GM23338 (cell line): ENCODE data around the gene CPB1.

Source experiments
- CREB1 ChIP-seq: fragments of 250-450 bp; sonication (Bioruptor Pico); IDR thresholded peaks from 2 replicates; pipeline ENCODE4 v1.5.0; 2020; ENCODE audit warnings: low read depth, mild to moderate bottlenecking, moderate library complexity
- ETS1 ChIP-seq: IDR thresholded peaks from 2 replicates; pipeline ENCODE4 v1.6.1; 2016; ENCODE audit warnings: antibody characterized with exemption
- EZH2 ChIP-seq: fragments of 200-600 bp; sonication (generic); IDR thresholded peaks from one replicate; pipeline ENCODE4 v1.8.0; 2017; ENCODE audit warnings: antibody characterized with exemption, mild to moderate bottlenecking, low read depth; ENCODE audit not compliant: unreplicated experiment
- EZH2phosphoT487 ChIP-seq: fragments of 200-600 bp; sonication (generic); IDR thresholded peaks from one replicate; pipeline ENCODE4 v1.8.1; 2018; ENCODE audit warnings: antibody characterized with exemption; ENCODE audit not compliant: unreplicated experiment
- JUNB ChIP-seq: IDR thresholded peaks from one replicate; pipeline ENCODE4 v1.6.1; 2016; ENCODE audit warnings: antibody characterized with exemption; ENCODE audit not compliant: unreplicated experiment
- NANOG ChIP-seq: IDR thresholded peaks from 2 replicates; pipeline ENCODE4 v1.6.1; 2016; ENCODE audit warnings: antibody characterized with exemption, borderline replicate concordance
- POLR2AphosphoS5 ChIP-seq: IDR thresholded peaks from 2 replicates; pipeline ENCODE4 v1.6.1; 2016; ENCODE audit warnings: antibody characterized with exemption, low read depth
- REST ChIP-seq: IDR thresholded peaks from one replicate; pipeline ENCODE4 v1.6.1; 2018; ENCODE audit warnings: antibody characterized with exemption; ENCODE audit not compliant: unreplicated experiment
- ZNF114 ChIP-seq: fragments of 250-450 bp; sonication (Bioruptor Pico); IDR thresholded peaks from 2 replicates; pipeline ENCODE4 v1.5.0; 2020; ENCODE audit warnings: mild to moderate bottlenecking, moderate library complexity
- ZNF331 ChIP-seq: fragments of 250-450 bp; sonication (Bioruptor Pico); IDR thresholded peaks from 2 replicates; pipeline ENCODE4 v1.5.0; 2020; ENCODE audit warnings: low read depth, mild to moderate bottlenecking, moderate library complexity
- ZNF462 ChIP-seq: fragments of 250-450 bp; sonication (Bioruptor Pico); IDR thresholded peaks from 2 replicates; pipeline ENCODE4 v1.5.0; 2020; ENCODE audit warnings: mild to moderate bottlenecking, moderate library complexity
- TF ChIP-seq, protein P1 (sequence below), 2 experiments: fragments of 200-600 bp in 1 of 2; sonication (generic) in 1 of 2; conservative IDR thresholded peaks; 2 replicates each; pipeline versions ENCODE4 v1.5.1 to v1.6.1; 2016 to 2017; ENCODE audit warnings: antibody characterized with exemption in 2 of 2, low read depth in 2 of 2, mild to moderate bottlenecking in 2 of 2, moderate library complexity in 1 of 2

- TF ChIP-seq, protein P1, sequence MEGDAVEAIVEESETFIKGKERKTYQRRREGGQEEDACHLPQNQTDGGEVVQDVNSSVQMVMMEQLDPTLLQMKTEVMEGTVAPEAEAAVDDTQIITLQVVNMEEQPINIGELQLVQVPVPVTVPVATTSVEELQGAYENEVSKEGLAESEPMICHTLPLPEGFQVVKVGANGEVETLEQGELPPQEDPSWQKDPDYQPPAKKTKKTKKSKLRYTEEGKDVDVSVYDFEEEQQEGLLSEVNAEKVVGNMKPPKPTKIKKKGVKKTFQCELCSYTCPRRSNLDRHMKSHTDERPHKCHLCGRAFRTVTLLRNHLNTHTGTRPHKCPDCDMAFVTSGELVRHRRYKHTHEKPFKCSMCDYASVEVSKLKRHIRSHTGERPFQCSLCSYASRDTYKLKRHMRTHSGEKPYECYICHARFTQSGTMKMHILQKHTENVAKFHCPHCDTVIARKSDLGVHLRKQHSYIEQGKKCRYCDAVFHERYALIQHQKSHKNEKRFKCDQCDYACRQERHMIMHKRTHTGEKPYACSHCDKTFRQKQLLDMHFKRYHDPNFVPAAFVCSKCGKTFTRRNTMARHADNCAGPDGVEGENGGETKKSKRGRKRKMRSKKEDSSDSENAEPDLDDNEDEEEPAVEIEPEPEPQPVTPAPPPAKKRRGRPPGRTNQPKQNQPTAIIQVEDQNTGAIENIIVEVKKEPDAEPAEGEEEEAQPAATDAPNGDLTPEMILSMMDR (conservative IDR thresholded peaks at IDR 0.05; ENCODE audit: low read depth in 2 of 2) = no peak
- no peak for TF ChIP-seq REST
- no peak for TF ChIP-seq EZH2
- TF ChIP-seq POLR2AphosphoS5 = no peak
- TF ChIP-seq EZH2phosphoT487 = no peak
- TF ChIP-seq CREB1 (CRISPR knock-in tag) = no peak
- TF ChIP-seq ZNF114 (CRISPR knock-in tag) = no peak
- TF ChIP-seq JUNB = no peak
- TF ChIP-seq ZNF462 (CRISPR knock-in tag) = no peak
- no peak for TF ChIP-seq ETS1
- no peak for TF ChIP-seq ZNF331 (CRISPR knock-in tag)
- TF ChIP-seq NANOG = no peak
These were observed 76.3 kb downstream of the CPB1 start for GRCh38 chr3:148903941-148904340.
